ENCODE data around the gene CNFN. TPM values are rescaled to one million over a fixed set of nuclear protein-coding genes. Genes with fewer than 3 reads are reported as not detected.

CNFN gene
- total RNA-seq, 5 donors from 2014 or later (not counting 1 experiment from before 2014, with no cell fraction given): 1.1 TPM; not detected in 4

DNA sequence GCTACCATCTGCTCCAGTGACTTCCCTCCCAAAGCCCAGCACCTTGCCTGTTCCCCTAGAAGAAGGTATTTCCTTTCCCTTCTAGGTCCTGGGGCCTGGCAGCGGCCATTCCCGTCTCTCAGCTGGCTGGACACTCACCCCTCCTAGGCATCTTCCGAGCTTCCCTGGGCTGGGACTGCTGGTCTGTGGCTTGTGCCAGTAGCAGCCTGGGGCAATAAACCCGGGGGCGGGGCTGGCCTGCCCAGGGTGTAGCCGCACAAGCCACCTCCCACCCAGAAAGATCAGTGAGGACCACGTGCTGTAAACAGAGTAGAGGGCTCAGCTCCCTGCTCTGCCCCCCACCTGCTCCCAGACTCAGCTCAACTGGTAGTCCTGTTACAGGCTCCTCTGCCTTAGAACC lies 22.1 kb upstream of the CNFN start:
- Mint-ChIP-seq H3K4me1 (peaks cover 2 to 12% (median 5%) of the 10 kb centered on the region in 3 donors), H3K4me3 (no peak overlapping the region), H3K27me3 (no peaks in the 10 kb centered on the region), H3K27ac (no peak overlapping the region), H3K36me3 (peaks cover 21% of the 10 kb centered on the region), H3K9me3 (no peaks in the 10 kb centered on the region)
- 84% methylated on average over 7 of the region's 7 CpGs for WGBS (ENCODE audit: insufficient coverage)
- CTCF ChIA-PET: interaction anchor here in 1 of 2 donors (1.0 kb wide), 1 partner anchor 11 kb away, joined by 4 read pairs; no protein-coding TSS in a partner anchor
- no peak for DNase-seq
- Histone ChIP-seq H3K9me3 (no peaks in the 10 kb centered on the region), H3K4me1 (ENCODE audit: control insufficient read depth in 1 of 2, extremely low read depth in 1 of 2, insufficient read depth in 2 of 2, low read length in 2 of 2) (no peaks in the 10 kb centered on the region), H3K27me3 (replicated peaks in 1 of 2; ENCODE audit: control insufficient read depth in 2 of 2, extremely low read depth in 1 of 2, insufficient read depth in 2 of 2, low read length in 1 of 2) (no peaks in the 10 kb centered on the region), H3K4me3 (ENCODE audit: control insufficient read depth in 1 of 2, extremely low read depth in 1 of 2, low read length in 1 of 2) (no peak overlapping the region), H3K36me3 (ENCODE audit: control insufficient read depth in 2 of 2, extremely low read depth in 1 of 2, insufficient read depth in 1 of 2, low read length in 1 of 2) (peaks cover 6 to 18% of the 10 kb centered on the region in 2 donors), H3K27ac (ENCODE audit: low read length) (no peak overlapping the region)
- no peak for ATAC-seq (replicated peaks in 1 of 4)
- POLR2A ChIA-PET: no interaction called here

DNA sequence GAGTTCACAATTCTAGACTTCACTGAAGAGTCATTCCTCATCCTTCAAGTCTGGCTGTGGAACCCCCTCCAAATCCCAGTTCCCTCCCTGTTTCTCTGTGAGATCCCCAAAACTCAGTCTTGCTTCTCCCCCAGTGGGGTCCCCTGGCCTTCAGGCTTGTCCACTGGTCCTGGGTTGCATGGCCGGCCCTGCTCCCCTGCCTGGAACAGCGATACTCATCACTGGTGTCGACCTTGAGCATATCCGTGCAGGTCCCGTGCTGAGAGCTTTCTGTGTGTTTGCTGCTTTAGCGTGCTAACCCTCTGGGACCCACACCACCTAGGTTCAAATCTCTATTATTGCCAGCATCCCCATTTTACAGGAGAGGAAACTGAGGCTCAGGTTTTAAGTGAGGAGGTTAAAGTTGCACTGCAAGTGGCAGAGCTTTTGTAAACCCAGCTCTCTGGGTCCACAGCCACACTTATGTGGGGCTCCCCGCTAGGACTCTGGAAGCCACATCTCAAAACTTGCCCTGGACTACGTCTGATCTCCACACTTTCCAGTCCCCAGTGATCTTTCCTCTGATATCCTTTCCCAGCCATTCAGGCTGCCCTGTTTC lies 21.6 kb upstream of the CNFN start:
- H3K9me3 Mint-ChIP-seq: no peaks in the 10 kb centered on the region
- peaks cover 24% of the 10 kb centered on the region for H3K36me3 Mint-ChIP-seq
- no peaks in the 10 kb centered on the region for H3K27me3 Mint-ChIP-seq
- 97% methylated on average over 7 of the region's 8 CpGs for WGBS (ENCODE audit: insufficient coverage)
- CTCF ChIA-PET: interaction anchor here in 1 of 2 donors (1.0 kb wide), 1 partner anchor 11 kb away, joined by 4 read pairs; no protein-coding TSS in a partner anchor
- peaks cover 6 to 17% of the 10 kb centered on the region in 2 donors for H3K36me3 ChIP-seq (ENCODE audit: control insufficient read depth in 2 of 2, extremely low read depth in 1 of 2, insufficient read depth in 1 of 2, low read length in 1 of 2)
- no peak overlapping the region for H3K27ac Mint-ChIP-seq
- no peaks in the 10 kb centered on the region for H3K4me1 ChIP-seq (ENCODE audit: control insufficient read depth in 1 of 2, extremely low read depth in 1 of 2, insufficient read depth in 2 of 2, low read length in 2 of 2)
- H3K4me1 Mint-ChIP-seq: peaks cover 2 to 12% (median 5%) of the 10 kb centered on the region in 3 donors
- no peaks in the 10 kb centered on the region for H3K9me3 ChIP-seq
- no peak overlapping the region for H3K4me3 ChIP-seq (ENCODE audit: control insufficient read depth in 1 of 2, extremely low read depth in 1 of 2, low read length in 1 of 2)
- DNase-seq (no peak), ATAC-seq (replicated peaks in 1 of 4) (no peak)
- no peak overlapping the region for H3K27ac ChIP-seq (ENCODE audit: low read length)
- no peak overlapping the region for H3K4me3 Mint-ChIP-seq
- POLR2A ChIA-PET: no interaction called here
- H3K27me3 ChIP-seq (replicated peaks in 1 of 2; ENCODE audit: control insufficient read depth in 2 of 2, extremely low read depth in 1 of 2, insufficient read depth in 2 of 2, low read length in 1 of 2): no peaks in the 10 kb centered on the region

DNA sequence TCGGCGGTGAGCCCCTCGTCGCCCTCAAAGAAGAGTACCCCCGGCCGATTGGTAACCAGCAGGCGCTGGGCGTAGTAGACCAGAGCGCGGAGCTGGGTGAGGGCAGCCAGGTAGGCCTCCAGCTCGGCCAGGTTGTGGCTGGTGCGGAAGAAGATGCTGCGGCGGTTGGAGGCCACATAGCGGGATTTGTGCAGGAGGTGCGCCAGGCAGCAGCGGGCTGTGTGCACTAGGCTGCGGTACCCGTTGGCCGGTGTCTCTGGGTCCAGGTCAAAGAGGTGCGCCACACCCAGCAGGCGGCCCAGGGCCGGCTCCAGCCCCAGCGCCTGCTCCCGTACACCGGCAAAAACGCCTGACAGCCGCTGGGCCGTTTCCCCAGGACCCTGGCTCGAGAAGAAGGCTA lies 20.3 kb upstream of the CNFN start:
- Mint-ChIP-seq H3K9me3 (no peaks in the 10 kb centered on the region), H3K36me3 (peaks cover 26% of the 10 kb centered on the region), H3K4me1 (peaks cover 2 to 12% (median 5%) of the 10 kb centered on the region in 3 donors), H3K4me3 (no peak overlapping the region), H3K27me3 (no peaks in the 10 kb centered on the region), H3K27ac (no peak overlapping the region)
- no peak overlapping the region for H3K4me3 ChIP-seq (ENCODE audit: control insufficient read depth in 1 of 2, extremely low read depth in 1 of 2, low read length in 1 of 2)
- DNase-seq (no peak), ATAC-seq (replicated peaks in 1 of 4) (no peak)
- H3K4me1 ChIP-seq (ENCODE audit: control insufficient read depth in 1 of 2, extremely low read depth in 1 of 2, insufficient read depth in 2 of 2, low read length in 2 of 2): no peaks in the 10 kb centered on the region
- peaks cover 6 to 17% of the 10 kb centered on the region in 2 donors for H3K36me3 ChIP-seq (ENCODE audit: control insufficient read depth in 2 of 2, extremely low read depth in 1 of 2, insufficient read depth in 1 of 2, low read length in 1 of 2)
- H3K27ac ChIP-seq (ENCODE audit: low read length): no peak overlapping the region
- no peaks in the 10 kb centered on the region for H3K9me3 ChIP-seq
- POLR2A ChIA-PET: no interaction called here
- no peaks in the 10 kb centered on the region for H3K27me3 ChIP-seq (replicated peaks in 1 of 2; ENCODE audit: control insufficient read depth in 2 of 2, extremely low read depth in 1 of 2, insufficient read depth in 2 of 2, low read length in 1 of 2)
- CTCF ChIA-PET: no interaction called here
- 94% methylated on average over 27 of the region's 30 CpGs for WGBS (ENCODE audit: insufficient coverage)

DNA sequence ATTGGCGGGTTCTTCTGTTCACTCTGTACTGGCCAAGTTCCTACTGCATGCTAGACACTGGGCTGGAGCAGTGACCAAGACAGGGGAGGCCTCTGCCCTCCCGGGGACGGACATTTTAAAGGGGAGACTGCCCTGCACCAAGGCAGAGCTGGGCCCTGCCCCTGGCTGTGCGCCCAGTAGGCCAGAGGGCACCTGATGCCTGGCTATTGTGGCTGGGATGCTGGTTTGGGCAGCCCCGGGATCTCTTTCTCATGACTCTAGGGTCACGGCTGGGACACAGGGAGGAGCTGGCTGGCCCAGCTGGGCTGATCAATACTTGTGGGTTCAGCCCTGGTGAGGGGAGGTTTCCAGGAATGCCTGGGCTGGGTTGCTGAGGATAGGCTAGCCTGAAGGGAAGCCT lies 19.4 kb upstream of the CNFN start:
- no peak overlapping the region for H3K27ac Mint-ChIP-seq
- no peak overlapping the region for H3K4me3 Mint-ChIP-seq
- 96% methylated on average over 6 of the region's 6 CpGs for WGBS (ENCODE audit: insufficient coverage)
- DNase-seq (no peak), ATAC-seq (replicated peaks in 1 of 4) (no peak)
- H3K27me3 Mint-ChIP-seq: no peaks in the 10 kb centered on the region
- Histone ChIP-seq H3K9me3 (no peaks in the 10 kb centered on the region), H3K27me3 (replicated peaks in 1 of 2; ENCODE audit: control insufficient read depth in 2 of 2, extremely low read depth in 1 of 2, insufficient read depth in 2 of 2, low read length in 1 of 2) (no peaks in the 10 kb centered on the region), H3K4me3 (ENCODE audit: control insufficient read depth in 1 of 2, extremely low read depth in 1 of 2, low read length in 1 of 2) (no peak overlapping the region), H3K27ac (ENCODE audit: low read length) (no peak overlapping the region), H3K4me1 (ENCODE audit: control insufficient read depth in 1 of 2, extremely low read depth in 1 of 2, insufficient read depth in 2 of 2, low read length in 2 of 2) (no peaks in the 10 kb centered on the region), H3K36me3 (ENCODE audit: control insufficient read depth in 2 of 2, extremely low read depth in 1 of 2, insufficient read depth in 1 of 2, low read length in 1 of 2) (peaks cover 6 to 20% of the 10 kb centered on the region in 2 donors)
- H3K9me3 Mint-ChIP-seq: no peaks in the 10 kb centered on the region
- H3K4me1 Mint-ChIP-seq: peaks cover 2 to 12% (median 5%) of the 10 kb centered on the region in 3 donors
- H3K36me3 Mint-ChIP-seq: peaks cover 23% of the 10 kb centered on the region
- ChIA-PET POLR2A (no interaction called here), CTCF (no interaction called here)

DNA sequence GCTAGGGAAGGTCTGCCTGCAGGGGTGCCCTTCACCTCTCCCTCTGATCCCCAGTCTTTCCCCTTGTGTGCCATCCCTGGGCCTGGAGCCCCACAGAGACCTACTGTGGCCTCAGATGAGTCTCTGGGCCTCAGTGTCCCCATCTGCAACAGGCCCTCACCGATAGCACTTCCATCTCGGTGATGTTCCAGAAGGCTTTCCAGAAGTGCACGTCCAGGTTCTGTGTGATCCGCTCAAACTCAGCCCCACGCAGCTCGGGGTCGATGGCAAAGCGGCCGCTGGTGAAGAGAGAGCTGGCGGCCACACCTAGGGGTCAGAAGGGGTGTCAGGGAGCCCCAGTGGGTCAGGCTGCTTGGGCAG lies 17.7 kb upstream of the CNFN start:
- Histone ChIP-seq H3K27me3 (replicated peaks in 1 of 2; ENCODE audit: control insufficient read depth in 2 of 2, extremely low read depth in 1 of 2, insufficient read depth in 2 of 2, low read length in 1 of 2) (no peaks in the 10 kb centered on the region), H3K4me1 (ENCODE audit: control insufficient read depth in 1 of 2, extremely low read depth in 1 of 2, insufficient read depth in 2 of 2, low read length in 2 of 2) (no peaks in the 10 kb centered on the region), H3K4me3 (ENCODE audit: control insufficient read depth in 1 of 2, extremely low read depth in 1 of 2, low read length in 1 of 2) (no peak overlapping the region), H3K9me3 (no peaks in the 10 kb centered on the region), H3K27ac (ENCODE audit: low read length) (no peak overlapping the region), H3K36me3 (ENCODE audit: control insufficient read depth in 2 of 2, extremely low read depth in 1 of 2, insufficient read depth in 1 of 2, low read length in 1 of 2) (peaks cover 3 to 19% of the 10 kb centered on the region in 2 donors)
- POLR2A ChIA-PET: no interaction called here
- ATAC-seq (replicated peaks in 1 of 4) (no peak), DNase-seq (no peak)
- H3K36me3 Mint-ChIP-seq: peaks cover 12% of the 10 kb centered on the region
- CTCF ChIA-PET: no interaction called here
- WGBS (ENCODE audit: insufficient coverage): 99% methylated on average over 10 of the region's 10 CpGs
- H3K27ac Mint-ChIP-seq: no peak overlapping the region
- peaks cover 0 to 13% (median 7%) of the 10 kb centered on the region in 3 donors for H3K4me1 Mint-ChIP-seq
- H3K27me3 Mint-ChIP-seq: no peaks in the 10 kb centered on the region
- no peaks in the 10 kb centered on the region for H3K9me3 Mint-ChIP-seq
- H3K4me3 Mint-ChIP-seq: no peak overlapping the region

DNA sequence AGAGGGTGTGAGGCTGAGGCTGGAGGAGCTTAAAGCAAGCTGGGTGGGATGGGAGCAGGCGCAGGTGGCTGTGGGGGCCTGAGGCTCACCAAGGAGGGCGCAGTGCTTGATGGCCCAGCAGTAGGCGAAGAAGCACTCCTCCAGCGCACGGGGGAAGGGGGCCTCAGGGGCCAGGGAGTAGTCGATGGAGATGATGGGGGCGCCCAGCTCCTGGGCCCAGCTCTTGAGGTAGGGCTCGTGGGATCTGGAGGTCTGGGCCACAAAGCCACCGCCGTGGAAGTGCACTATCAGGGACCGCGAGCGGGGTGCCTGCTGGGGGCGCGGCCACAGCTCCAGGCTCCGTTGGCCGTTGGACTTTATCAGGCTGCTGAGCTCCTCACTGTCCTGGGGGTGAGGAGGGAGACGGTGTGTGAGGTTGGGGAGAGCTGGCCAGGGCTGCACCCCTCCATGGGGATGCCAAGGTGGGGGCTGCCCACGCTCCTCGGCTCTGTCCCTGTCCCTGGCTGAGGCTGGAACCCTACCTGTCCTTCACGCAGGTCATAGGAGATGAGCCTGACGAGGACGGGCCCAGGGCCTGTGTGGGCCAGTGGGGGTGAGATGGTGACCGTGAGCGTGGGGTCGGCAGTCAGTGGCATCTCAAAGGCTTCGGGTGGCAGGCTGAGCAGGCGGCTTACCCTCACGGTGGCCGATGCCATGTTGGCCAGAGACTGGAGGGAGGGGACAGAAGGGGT lies 17.2 kb upstream of the CNFN start:
- WGBS (ENCODE audit: insufficient coverage): 96% methylated on average over 16 of the region's 30 CpGs
- H3K4me3 ChIP-seq (ENCODE audit: control insufficient read depth in 1 of 2, extremely low read depth in 1 of 2, low read length in 1 of 2): no peak overlapping the region
- ChIA-PET CTCF (no interaction called here), POLR2A (no interaction called here)
- no peak for DNase-seq
- peaks cover 2 to 18% (median 10%) of the 10 kb centered on the region in 3 donors for H3K4me1 Mint-ChIP-seq
- no peaks in the 10 kb centered on the region for H3K9me3 Mint-ChIP-seq
- no peak overlapping the region for H3K4me3 Mint-ChIP-seq
- no peak for ATAC-seq (replicated peaks in 1 of 4)
- no peaks in the 10 kb centered on the region for H3K27me3 ChIP-seq (replicated peaks in 1 of 2; ENCODE audit: control insufficient read depth in 2 of 2, extremely low read depth in 1 of 2, insufficient read depth in 2 of 2, low read length in 1 of 2)
- H3K4me1 ChIP-seq (ENCODE audit: control insufficient read depth in 1 of 2, extremely low read depth in 1 of 2, insufficient read depth in 2 of 2, low read length in 2 of 2): peaks cover 0 to 4% of the 10 kb centered on the region in 2 experiments
- H3K36me3 Mint-ChIP-seq: peaks cover 12% of the 10 kb centered on the region
- H3K36me3 ChIP-seq (ENCODE audit: control insufficient read depth in 2 of 2, extremely low read depth in 1 of 2, insufficient read depth in 1 of 2, low read length in 1 of 2): peaks cover 3 to 19% of the 10 kb centered on the region in 2 donors
- H3K27me3 Mint-ChIP-seq: no peaks in the 10 kb centered on the region
- no peak overlapping the region for H3K27ac ChIP-seq (ENCODE audit: low read length)
- H3K27ac Mint-ChIP-seq: no peak overlapping the region
- no peaks in the 10 kb centered on the region for H3K9me3 ChIP-seq
